K562 (cell line): ENCODE results near the gene CCDC194. TPM values are rescaled to one million over a fixed set of nuclear protein-coding genes. Genes with fewer than 3 reads are reported as not detected.

Source experiments
- ATAC-seq: fragments of 200-7000 bp; cut with Tn5 transposase; 3 replicates; pipeline ENCODE4 v1.9.1; 2020; ENCODE audit warnings: moderate library complexity
- BruUV-seq: library from RNA; stranded (reverse); fragments of 400-500 nt; replicated peaks from 2 replicates; lab custom pipeline; 2021; lab: Mats Ljungman, UMichigan
- CTCF ChIA-PET: fragments of 300-600 bp; formaldehyde crosslinking; extraction: SDS; loops from one replicate; lab custom pipeline; 2021; ENCODE audit warnings: low intra/inter-chr PET ratio; lab: Yijun Ruan, JAX
- POLR2A ChIA-PET: fragments of 300-600, 350-650 bp; sonication (Branson Sonifier 250); formaldehyde crosslinking; extraction: SDS; loops from one replicate; lab custom pipeline; 2021; ENCODE audit warnings: antibody characterized with exemption, inconsistent platforms; lab: Yijun Ruan, JAX
- DNase-seq, 4 experiments: peaks; one replicate each; pipeline versions ENCODE4 v3.0.0 to v3.0.0-alpha.2; 2011 to 2018; ENCODE audit warnings: low spot score in 3 of 4, mixed read lengths in 3 of 4; ENCODE audit errors: extremely low read depth in 1 of 4
- FAIRE-seq: peaks from 2 replicates; lab custom pipeline; 2011; peaks lifted over from hg19 to GRCh38; lab: Jason Lieb, UNC
- H2AFZ ChIP-seq: 2 replicates; pipeline ENCODE4 v1.6.0; 2011; ENCODE audit warnings: low read depth, low read length, control low read depth, inconsistent platforms
- H3K27ac ChIP-seq: fragments of 200-600 bp; 3 replicates; pipeline ENCODE4 v1.8.0; 2011; ENCODE audit warnings: low read depth, mild to moderate bottlenecking, control low read depth, inconsistent platforms, low read length, moderate library complexity, mixed read lengths; ENCODE audit errors: extremely low read depth
- H3K27me3 ChIP-seq, 2 experiments: fragments of 300-600 bp in 1 of 2; 2 replicates in 1 of 2; 3 replicates in 1 of 2; pipeline versions ENCODE4 v1.6.0 to v1.8.0; 2011; ENCODE audit warnings: inconsistent platforms in 2 of 2, low read length in 2 of 2, mild to moderate bottlenecking in 1 of 2, mixed read lengths in 1 of 2, moderate library complexity in 1 of 2; ENCODE audit not compliant: control insufficient read depth in 2 of 2, insufficient read depth in 2 of 2
- H3K36me3 ChIP-seq: fragments of 300-600 bp; 3 replicates; pipeline ENCODE4 v1.8.0; 2011; ENCODE audit warnings: mild to moderate bottlenecking, low read length, inconsistent platforms; ENCODE audit not compliant: control insufficient read depth, insufficient read depth
- H3K4me1 ChIP-seq, 2 experiments: fragments of 200-600 bp in 1 of 2; replicated peaks in 1 of 2; 2 replicates in 1 of 2; 3 replicates in 1 of 2; pipeline versions ENCODE4 v1.5.1 to v1.8.0; 2011; ENCODE audit warnings: inconsistent platforms in 2 of 2, low read length in 2 of 2, mild to moderate bottlenecking in 1 of 2, mixed read lengths in 1 of 2, moderate library complexity in 1 of 2; ENCODE audit not compliant: control insufficient read depth in 2 of 2, insufficient read depth in 2 of 2
- H3K4me2 ChIP-seq: 2 replicates; pipeline ENCODE4 v1.6.1; 2011; ENCODE audit warnings: low read length, control low read depth, inconsistent platforms, mixed read lengths; ENCODE audit not compliant: insufficient read depth
- H3K4me3 ChIP-seq: fragments of 200-600 bp; sonication (generic), shearing (Covaris generic); 2 replicates; pipeline ENCODE4 v1.5.1; 2016; ENCODE audit warnings: control low read depth, inconsistent platforms
- H3K79me2 ChIP-seq: fragments of 200-600 bp; 3 replicates; pipeline ENCODE4 v1.8.0; 2011; ENCODE audit warnings: low read length, inconsistent platforms; ENCODE audit not compliant: control insufficient read depth, insufficient read depth
- H3K9ac ChIP-seq, 2 experiments: 2 replicates each; pipeline versions ENCODE4 v1.6.0 to v1.6.1; 2011; ENCODE audit warnings: low read depth in 2 of 2, low read length in 2 of 2, control low read depth in 1 of 2, inconsistent platforms in 1 of 2, mild to moderate bottlenecking in 1 of 2, mixed read lengths in 1 of 2; ENCODE audit not compliant: insufficient read depth in 1 of 2
- H3K9me1 ChIP-seq: one replicate; pipeline ENCODE4 v1.6.0; 2011; ENCODE audit warnings: inconsistent platforms, mild to moderate bottlenecking, low read length, moderate library complexity; ENCODE audit not compliant: control insufficient read depth, insufficient read depth
- H3K9me3 ChIP-seq: replicated peaks from 2 replicates; pipeline ENCODE4 v1.5.1; 2011; ENCODE audit warnings: low read depth, low read length, inconsistent platforms; ENCODE audit not compliant: control insufficient read depth, insufficient read depth
- H4K20me1 ChIP-seq: replicated peaks from 2 replicates; pipeline ENCODE4 v1.6.1; 2011; ENCODE audit warnings: low read length, inconsistent platforms, mixed read lengths; ENCODE audit not compliant: control insufficient read depth, insufficient read depth
- CAMTA2 ChIP-seq: fragments of 250-450 bp; sonication (Bioruptor Pico); conservative IDR thresholded peaks from 2 replicates; pipeline ENCODE4 v1.5.1; 2022
- CC2D1A ChIP-seq: fragments of 450-650 bp; IDR thresholded peaks from 2 replicates; pipeline ENCODE4 v1.6.1; 2017; ENCODE audit warnings: mild to moderate bottlenecking
- ETS2 ChIP-seq: IDR thresholded peaks from 2 replicates; pipeline ENCODE4 v1.6.1; 2016; ENCODE audit warnings: borderline replicate concordance, missing genetic modification characterization, mild to moderate bottlenecking, moderate library complexity, missing compliant biosample characterization; ENCODE audit not compliant: poor library complexity, severe bottlenecking
- MAZ ChIP-seq, 2 experiments: fragments of 450-650 bp in 1 of 2; sonication (generic) in 1 of 2; formaldehyde crosslinking; IDR thresholded peaks in 1 of 2; conservative IDR thresholded peaks in 1 of 2; 2 replicates each; pipeline versions ENCODE4 v1.4.0 to v1.5.0; 2020; ENCODE audit warnings: mild to moderate bottlenecking in 1 of 2, missing genetic modification reagents in 1 of 2
- MCM7 ChIP-seq, 2 experiments: fragments of 450-650 bp; IDR thresholded peaks; 2 replicates each; pipeline ENCODE4 v1.6.1; 2016 to 2018
- NFATC3 ChIP-seq: fragments of 450-650 bp; IDR thresholded peaks from 2 replicates; pipeline ENCODE4 v1.6.1; 2017; ENCODE audit warnings: mild to moderate bottlenecking
- RB1 ChIP-seq: fragments of 450-650 bp; IDR thresholded peaks from 2 replicates; pipeline ENCODE4 v1.6.1; 2017; ENCODE audit warnings: low read depth, mild to moderate bottlenecking
- RHOXF2B ChIP-seq: fragments of 250-450 bp; sonication (Bioruptor Pico); conservative IDR thresholded peaks from 2 replicates; pipeline ENCODE4 v1.5.1; 2021
- STAG1 ChIP-seq: sonication (generic); formaldehyde crosslinking; IDR thresholded peaks from 2 replicates; pipeline ENCODE4 v1.5.0; 2020; ENCODE audit warnings: missing genetic modification reagents, borderline replicate concordance
- ZNF217 ChIP-seq: sonication (generic); formaldehyde crosslinking; IDR thresholded peaks from 2 replicates; pipeline ENCODE4 v1.8.0; 2022; ENCODE audit warnings: mild to moderate bottlenecking, missing genetic modification reagents
- ZNF239 ChIP-seq: fragments of 250-450 bp; sonication (Bioruptor Pico); IDR thresholded peaks from 2 replicates; pipeline ENCODE4 v1.4.0; 2020; ENCODE audit warnings: mild to moderate bottlenecking
- ZNF263 ChIP-seq: sonication (generic); formaldehyde crosslinking; IDR thresholded peaks from 2 replicates; pipeline ENCODE4 v1.8.0; 2022; ENCODE audit warnings: mild to moderate bottlenecking, missing genetic modification reagents, borderline replicate concordance
- ZNF316 ChIP-seq: fragments of 450-650 bp; IDR thresholded peaks from 2 replicates; pipeline ENCODE4 v1.6.1; 2016
- WGBS: fragments of 100-300 bp; shearing (Covaris generic); methylation state at CpG from one replicate; pipeline ENCODE4 v1.1.6; 2016; ENCODE audit warnings: low coverage, mixed read lengths; ENCODE audit not compliant: insufficient coverage; ENCODE audit errors: missing lambda C conversion rate; 5-methylcytosine and 5-hydroxymethylcytosine counted together
- in situ Hi-C: fragments of 300-500 bp; cut with MboI; formaldehyde crosslinking; loops from 4 replicates; pipeline ENCODE4 v1.15.0; 2018; ENCODE audit warnings: inconsistent platforms, mixed read lengths
- intact Hi-C: fragments of 100-400 bp; cut with micrococcal nuclease; formaldehyde crosslinking; loops from 2 replicates; pipeline ENCODE4 v1.14.2; 2022
- polyA plus RNA-seq, 8 experiments: library from polyadenylated mRNA; depleted of rRNA in 4 of 8; stranded (reverse) in 5 of 8; unstranded in 3 of 8; fragments of >200 nt; fragmentation: Nextera tagmentation in 2 of 8; fragmentation: Illumina TruSeq in 1 of 8; extraction: Ambion mirVana in 2 of 8; extraction: Trizol in 1 of 8; gene quantifications; 2 replicates each; pipeline versions ENCODE4 v1.2.1 to v1.2.3, GENCODE V29; 2011 to 2014; ENCODE audit warnings: inconsistent platforms in 1 of 8, missing spikeins in 1 of 8
- total RNA-seq, 7 experiments: library from RNA; depleted of rRNA in 6 of 7; stranded (reverse); fragments of >200 nt in 6 of 7; fragmentation: Illumina TruSeq in 2 of 7; extraction: Trizol in 2 of 7; gene quantifications; 2 replicates each; pipeline versions ENCODE4 v1.2.1 to v1.2.3, GENCODE V29; 2011 to 2021; ENCODE audit warnings: low replicate concordance in 1 of 7
- TF ChIP-seq, protein P1 (sequence below): fragments of 450-650 bp; IDR thresholded peaks from 2 replicates; pipeline ENCODE4 v1.6.1; 2018; ENCODE audit warnings: mild to moderate bottlenecking, low read depth; ENCODE audit not compliant: partially characterized antibody
- TF ChIP-seq, protein P2 (sequence below), 3 experiments: IDR thresholded peaks in 2 of 3; conservative IDR thresholded peaks in 1 of 3; 2 replicates each; pipeline ENCODE4 v1.5.1; 2011 to 2012; ENCODE audit warnings: low read length in 3 of 3, mild to moderate bottlenecking in 3 of 3, control low read depth in 2 of 3, improper control_type of control experiment in 1 of 3, inconsistent platforms in 1 of 3, low read depth in 1 of 3, mixed read lengths in 1 of 3, moderate library complexity in 1 of 3; ENCODE audit not compliant: insufficient read depth in 2 of 3
- TF ChIP-seq, protein P3 (sequence below): sonication (generic); formaldehyde crosslinking; IDR thresholded peaks from 2 replicates; pipeline ENCODE4 v1.8.0; 2022; ENCODE audit warnings: missing genetic modification reagents, mild to moderate bottlenecking, moderate library complexity, borderline replicate concordance

Gene CCDC194
- total and polyA plus RNA-seq, 9 of the 15 experiments (the other 6 are each of a cell fraction or from before 2014, with no cell fraction given) = 0.13 to 1.3 (median 0.39) TPM; not detected in 3

DNA sequence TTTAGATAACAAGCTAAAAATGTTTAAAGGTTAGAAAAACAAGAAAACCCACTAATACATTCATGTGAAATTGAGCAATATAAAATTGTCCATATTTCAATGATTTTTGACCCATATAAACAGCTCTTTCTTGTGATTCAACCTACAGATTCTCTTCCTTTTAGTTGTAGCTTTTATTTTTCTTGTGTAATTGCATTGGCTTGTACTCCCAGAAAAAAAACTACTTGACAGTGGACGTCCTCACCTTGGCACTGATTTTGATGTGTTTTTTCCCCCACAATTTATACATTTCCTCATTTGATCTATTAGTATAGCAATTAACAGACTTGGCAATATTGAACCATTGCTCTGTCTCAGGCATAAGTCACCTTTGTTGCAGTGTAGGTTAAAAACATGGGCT is 4.7 kb downstream of the CCDC194 start (continued):
- TF ChIP-seq, protein P1, sequence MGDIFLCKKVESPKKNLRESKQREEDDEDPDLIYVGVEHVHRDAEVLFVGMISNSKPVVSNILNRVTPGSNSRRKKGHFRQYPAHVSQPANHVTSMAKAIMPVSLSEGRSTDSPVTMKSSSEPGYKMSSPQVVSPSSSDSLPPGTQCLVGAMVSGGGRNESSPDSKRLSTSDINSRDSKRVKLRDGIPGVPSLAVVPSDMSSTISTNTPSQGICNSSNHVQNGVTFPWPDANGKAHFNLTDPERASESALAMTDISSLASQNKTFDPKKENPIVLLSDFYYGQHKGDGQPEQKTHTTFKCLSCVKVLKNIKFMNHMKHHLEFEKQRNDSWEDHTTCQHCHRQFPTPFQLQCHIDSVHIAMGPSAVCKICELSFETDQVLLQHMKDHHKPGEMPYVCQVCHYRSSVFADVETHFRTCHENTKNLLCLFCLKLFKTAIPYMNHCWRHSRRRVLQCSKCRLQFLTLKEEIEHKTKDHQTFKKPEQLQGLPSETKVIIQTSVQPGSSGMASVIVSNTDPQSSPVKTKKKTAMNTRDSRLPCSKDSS = peak; percentile 28

DNA sequence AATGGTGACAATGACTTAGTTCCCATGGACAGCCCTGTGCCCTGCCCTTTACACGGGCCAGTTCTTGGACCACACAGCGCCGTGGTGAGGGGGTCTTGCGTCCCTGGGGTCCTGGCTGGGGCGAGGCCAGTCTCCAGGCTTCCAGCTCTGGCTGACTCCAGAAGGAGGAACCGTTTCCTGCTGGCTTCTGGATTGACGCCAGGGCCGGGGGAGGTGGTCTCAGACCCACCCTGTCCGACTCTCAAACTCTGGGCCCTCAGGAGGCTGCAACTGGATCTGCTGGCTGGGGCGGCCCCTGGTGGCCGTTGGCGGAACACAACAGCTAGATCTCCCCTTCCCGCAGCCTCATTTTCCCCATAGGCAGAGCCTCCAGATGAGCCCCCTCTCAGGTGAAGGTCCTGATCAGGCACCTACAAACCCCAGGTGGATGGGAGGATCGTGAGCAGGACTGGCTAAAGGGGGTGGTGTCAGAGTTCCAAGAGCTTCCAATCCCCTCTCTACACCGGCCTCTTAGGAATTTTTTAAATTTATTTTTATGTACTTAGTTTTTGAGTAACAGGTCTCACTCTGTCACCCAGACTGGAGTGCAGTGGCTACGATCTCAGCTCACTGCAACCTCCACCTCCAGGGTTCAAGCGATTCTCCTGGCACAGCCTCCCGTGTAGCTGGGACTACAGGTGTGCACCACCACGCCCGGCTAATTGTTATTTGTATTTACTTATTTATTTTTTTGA is 8.0 kb downstream of the CCDC194 start:
- Histone ChIP-seq H3K27me3 (no peaks in the 10 kb centered on the region), H3K9ac (peak overlapping the region in 1 of 2 experiments; percentile 43; a peak in 1 of 4 replicates), H3K79me2 (no peaks in the 10 kb centered on the region), H3K27ac (no peak overlapping the region), H2AFZ (no peak overlapping the region), H3K9me3 (peaks cover 9% of the 10 kb centered on the region), H3K9me1 (no peaks in the 10 kb centered on the region), H3K36me3 (no peaks in the 10 kb centered on the region), H3K4me3 (no peak overlapping the region), H4K20me1 (no peaks in the 10 kb centered on the region), H3K4me2 (no peak overlapping the region), H3K4me1 (peaks cover 7 to 15% of the 10 kb centered on the region in 2 experiments; a peak in 3 of 5 replicates)
- no TSS peak for BruUV-seq
- 27% methylated on average over 17 of the region's 20 CpGs for WGBS
- intact Hi-C loops (loop anchor here (1.0 kb wide), 2 partner anchors 40 to 92 kb away; no protein-coding TSS in a partner anchor), in situ Hi-C loops (loop anchor here (5.0 to 10.0 kb wide), 3 partner anchors 39 to 321 kb away; no protein-coding TSS in a partner anchor)
- CTCF ChIA-PET = interaction anchor here (0.6 to 1.8 kb wide), 6 partner anchors 39 to 364 kb away, joined by 3 to 5 read pairs (median 4); no protein-coding TSS in a partner anchor
- DNase-seq = peak; percentile 75 to 78 (median 76)
- POLR2A ChIA-PET = interaction anchor here (0.6 to 2.5 kb wide), 3 partner anchors 20 to 473 kb away, joined by 3 to 7 read pairs (median 4); partner anchors contain the start of gene RPL18A
- peak; percentile 46 for FAIRE-seq
- ATAC-seq = peak; percentile 80
- TF ChIP-seq ZNF316 = 0 out of 2 replicates have a peak, but pooled peaks have one; percentile 19
- TF ChIP-seq NFATC3 = no peak
- TF ChIP-seq ETS2 (tag) = no peak
- TF ChIP-seq STAG1 (CRISPR knock-in tag) = peak; percentile 73; the same call in 1 of the 2 replicates
- TF ChIP-seq ZNF217 (CRISPR knock-in tag) = no peak
- TF ChIP-seq ZNF263 (CRISPR knock-in tag) = no peak
- TF ChIP-seq MCM7 (IDR thresholded peaks at IDR 0.05) = no peak
- TF ChIP-seq, protein P2, sequence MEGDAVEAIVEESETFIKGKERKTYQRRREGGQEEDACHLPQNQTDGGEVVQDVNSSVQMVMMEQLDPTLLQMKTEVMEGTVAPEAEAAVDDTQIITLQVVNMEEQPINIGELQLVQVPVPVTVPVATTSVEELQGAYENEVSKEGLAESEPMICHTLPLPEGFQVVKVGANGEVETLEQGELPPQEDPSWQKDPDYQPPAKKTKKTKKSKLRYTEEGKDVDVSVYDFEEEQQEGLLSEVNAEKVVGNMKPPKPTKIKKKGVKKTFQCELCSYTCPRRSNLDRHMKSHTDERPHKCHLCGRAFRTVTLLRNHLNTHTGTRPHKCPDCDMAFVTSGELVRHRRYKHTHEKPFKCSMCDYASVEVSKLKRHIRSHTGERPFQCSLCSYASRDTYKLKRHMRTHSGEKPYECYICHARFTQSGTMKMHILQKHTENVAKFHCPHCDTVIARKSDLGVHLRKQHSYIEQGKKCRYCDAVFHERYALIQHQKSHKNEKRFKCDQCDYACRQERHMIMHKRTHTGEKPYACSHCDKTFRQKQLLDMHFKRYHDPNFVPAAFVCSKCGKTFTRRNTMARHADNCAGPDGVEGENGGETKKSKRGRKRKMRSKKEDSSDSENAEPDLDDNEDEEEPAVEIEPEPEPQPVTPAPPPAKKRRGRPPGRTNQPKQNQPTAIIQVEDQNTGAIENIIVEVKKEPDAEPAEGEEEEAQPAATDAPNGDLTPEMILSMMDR (IDR thresholded peaks at IDR 0.05 in 2 of 3, conservative IDR thresholded peaks at IDR 0.05 in 1 of 3; ENCODE audit: insufficient read depth in 2 of 3, low read depth in 1 of 3, low read length in 3 of 3) = peak; percentile 89 to 97 (median 95)
- TF ChIP-seq RHOXF2B (CRISPR knock-in tag) = no peak
- TF ChIP-seq, protein P3, sequence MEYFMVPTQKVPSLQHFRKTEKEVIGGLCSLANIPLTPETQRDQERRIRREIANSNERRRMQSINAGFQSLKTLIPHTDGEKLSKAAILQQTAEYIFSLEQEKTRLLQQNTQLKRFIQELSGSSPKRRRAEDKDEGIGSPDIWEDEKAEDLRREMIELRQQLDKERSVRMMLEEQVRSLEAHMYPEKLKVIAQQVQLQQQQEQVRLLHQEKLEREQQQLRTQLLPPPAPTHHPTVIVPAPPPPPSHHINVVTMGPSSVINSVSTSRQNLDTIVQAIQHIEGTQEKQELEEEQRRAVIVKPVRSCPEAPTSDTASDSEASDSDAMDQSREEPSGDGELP (CRISPR knock-in tag) = peak; percentile 24; the same call in 1 of the 2 replicates
- no peak for TF ChIP-seq CAMTA2 (CRISPR knock-in tag)
- no peak for TF ChIP-seq ZNF239 (CRISPR knock-in tag)
- TF ChIP-seq MAZ (CRISPR knock-in tag; conservative IDR thresholded peaks at IDR 0.05 in 1 of 2, IDR thresholded peaks at IDR 0.05 in 1 of 2) = peak in 1 of 2 experiments; percentile 39; a peak in 1 of 4 replicates
- peak; percentile 64; the same call in 1 of the 2 replicates for TF ChIP-seq CC2D1A
- TF ChIP-seq RB1 = peak; percentile 32; the same call in 1 of the 2 replicates
